H1 (cell line): ENCODE data around the gene MRPL27. TPM values are rescaled to one million over a fixed set of nuclear protein-coding genes. Genes with fewer than 3 reads are reported as not detected.
A peak's percentile ranks its signal among the peaks of the same experiment; 100 is the strongest.

ENCODE experiments used
- SP1 ChIP-seq: IDR thresholded peaks from 2 replicates; pipeline ENCODE4 v1.6.1; 2011; ENCODE audit warnings: low read depth, low read length
- polyA plus RNA-seq, 7 experiments: library from polyadenylated mRNA; depleted of rRNA in 3 of 7; stranded (reverse) in 5 of 7; unstranded in 2 of 7; fragments of >200 nt in 5 of 7; fragments of 200-250 nt in 2 of 7; gene quantifications; 1 replicate in 5 of 7; 2 replicates in 1 of 7; 4 replicates in 1 of 7; pipeline versions ENCODE4 v1.2.1 to v1.2.3, GENCODE V29; 2011 to 2013; ENCODE audit warnings: missing spikeins in 2 of 7, mixed read lengths in 2 of 7
- total RNA-seq: library from RNA; stranded (reverse); fragmentation: NEBNext Ultra II Directional; extraction: Animal tissue kit (Norgen Biotek cat#: 25700); gene quantifications from 2 replicates; pipeline ENCODE4 v1.2.1, GENCODE V29; 2021
- TF ChIP-seq, protein P1 (sequence below), 3 experiments: IDR thresholded peaks; 1 replicate in 2 of 3; 2 replicates in 1 of 3; pipeline versions ENCODE4 v1.5.1 to v1.6.1; 2011; ENCODE audit warnings: low read length in 3 of 3, mild to moderate bottlenecking in 3 of 3, inconsistent platforms in 2 of 3, low read depth in 1 of 3, moderate library complexity in 1 of 3; ENCODE audit not compliant: insufficient read depth in 1 of 3; ENCODE audit errors: control extremely low read depth in 1 of 3

Gene MRPL27
- total and polyA plus RNA-seq, 2 of the 8 experiments (the other 6 are each of a cell fraction or from before 2014, with no cell fraction given): 75.6 to 135 TPM

DNA sequence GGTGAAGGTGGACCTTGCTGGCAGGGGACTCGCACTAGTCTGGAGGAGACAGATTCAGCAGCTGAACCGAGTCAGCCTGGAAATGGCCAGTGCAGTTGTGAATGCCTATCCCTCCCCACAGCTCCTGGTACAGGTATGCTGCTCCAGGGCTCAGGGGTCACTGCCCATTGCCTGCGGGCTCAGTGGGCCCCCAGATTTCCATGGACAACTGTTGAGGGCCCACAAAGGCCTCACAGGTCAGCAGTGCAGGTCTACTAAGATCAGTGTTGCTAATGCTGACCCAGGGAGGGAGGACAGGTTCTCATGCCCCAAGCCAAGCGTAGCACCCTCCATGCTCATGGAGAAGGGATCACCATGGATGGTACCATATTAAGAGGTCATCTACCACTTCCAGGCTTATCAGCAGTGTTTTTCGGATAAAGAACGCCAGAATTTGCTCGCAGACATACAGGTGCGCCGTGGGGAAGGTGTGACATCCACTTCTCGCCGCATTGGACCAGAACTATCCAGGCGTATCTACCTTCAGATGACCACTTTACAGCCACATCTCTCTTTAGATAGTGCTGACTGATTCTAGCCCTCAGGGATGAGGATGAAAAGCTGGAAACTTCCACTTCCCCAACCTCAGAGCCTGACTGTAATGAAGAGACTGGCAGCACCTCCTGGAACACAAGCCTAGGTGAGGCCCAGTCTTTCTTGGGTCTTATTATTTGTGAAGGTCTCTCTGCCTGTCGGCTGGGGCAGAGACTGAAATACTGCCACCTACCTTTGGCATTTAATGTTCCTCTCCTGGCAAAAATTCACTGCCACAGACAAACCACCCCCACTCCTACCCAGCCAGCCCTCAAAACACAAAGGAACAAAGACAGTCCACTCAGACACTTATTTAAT, 7.6 kb upstream of the MRPL27 start (continued):
- TF ChIP-seq, protein P1, sequence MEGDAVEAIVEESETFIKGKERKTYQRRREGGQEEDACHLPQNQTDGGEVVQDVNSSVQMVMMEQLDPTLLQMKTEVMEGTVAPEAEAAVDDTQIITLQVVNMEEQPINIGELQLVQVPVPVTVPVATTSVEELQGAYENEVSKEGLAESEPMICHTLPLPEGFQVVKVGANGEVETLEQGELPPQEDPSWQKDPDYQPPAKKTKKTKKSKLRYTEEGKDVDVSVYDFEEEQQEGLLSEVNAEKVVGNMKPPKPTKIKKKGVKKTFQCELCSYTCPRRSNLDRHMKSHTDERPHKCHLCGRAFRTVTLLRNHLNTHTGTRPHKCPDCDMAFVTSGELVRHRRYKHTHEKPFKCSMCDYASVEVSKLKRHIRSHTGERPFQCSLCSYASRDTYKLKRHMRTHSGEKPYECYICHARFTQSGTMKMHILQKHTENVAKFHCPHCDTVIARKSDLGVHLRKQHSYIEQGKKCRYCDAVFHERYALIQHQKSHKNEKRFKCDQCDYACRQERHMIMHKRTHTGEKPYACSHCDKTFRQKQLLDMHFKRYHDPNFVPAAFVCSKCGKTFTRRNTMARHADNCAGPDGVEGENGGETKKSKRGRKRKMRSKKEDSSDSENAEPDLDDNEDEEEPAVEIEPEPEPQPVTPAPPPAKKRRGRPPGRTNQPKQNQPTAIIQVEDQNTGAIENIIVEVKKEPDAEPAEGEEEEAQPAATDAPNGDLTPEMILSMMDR (IDR thresholded peaks at IDR 0.05; ENCODE audit: control extremely low read depth in 1 of 3, insufficient read depth in 1 of 3, low read depth in 1 of 3, low read length in 3 of 3): peak in 2 of 3 experiments; percentile 13 to 14; a peak in 2 of 4 replicates
- TF ChIP-seq SP1: no peak
